ENCODE results near the gene KCNQ1.

DNA sequence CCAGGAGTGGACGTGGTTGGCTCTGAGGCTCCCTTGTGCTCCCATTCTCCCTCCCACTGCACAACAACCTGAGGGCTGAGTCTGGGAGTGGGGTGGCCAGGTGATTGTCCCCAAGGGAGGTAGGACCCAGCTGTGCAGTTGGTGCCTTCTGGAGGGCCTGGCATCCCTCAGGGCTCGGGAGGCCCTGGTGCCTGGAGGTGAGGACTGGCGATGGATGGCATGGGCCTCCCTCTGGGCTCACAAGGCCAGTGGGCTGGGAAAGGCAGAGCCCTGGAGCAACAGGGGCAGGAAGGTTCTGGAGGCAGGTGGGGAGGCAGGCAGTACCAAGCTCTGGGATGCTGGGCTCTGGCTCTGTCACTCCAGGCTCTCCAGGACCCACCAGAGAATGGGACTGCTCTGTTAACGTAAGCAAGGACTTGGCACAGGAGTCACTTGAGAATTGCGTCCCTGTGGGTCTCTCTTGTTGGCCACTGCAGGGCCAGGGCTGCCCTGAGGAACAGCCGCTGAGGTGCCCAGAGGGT, 140.8 kb downstream of the KCNQ1 start:
- TF ChIP-seq, protein P1, sequence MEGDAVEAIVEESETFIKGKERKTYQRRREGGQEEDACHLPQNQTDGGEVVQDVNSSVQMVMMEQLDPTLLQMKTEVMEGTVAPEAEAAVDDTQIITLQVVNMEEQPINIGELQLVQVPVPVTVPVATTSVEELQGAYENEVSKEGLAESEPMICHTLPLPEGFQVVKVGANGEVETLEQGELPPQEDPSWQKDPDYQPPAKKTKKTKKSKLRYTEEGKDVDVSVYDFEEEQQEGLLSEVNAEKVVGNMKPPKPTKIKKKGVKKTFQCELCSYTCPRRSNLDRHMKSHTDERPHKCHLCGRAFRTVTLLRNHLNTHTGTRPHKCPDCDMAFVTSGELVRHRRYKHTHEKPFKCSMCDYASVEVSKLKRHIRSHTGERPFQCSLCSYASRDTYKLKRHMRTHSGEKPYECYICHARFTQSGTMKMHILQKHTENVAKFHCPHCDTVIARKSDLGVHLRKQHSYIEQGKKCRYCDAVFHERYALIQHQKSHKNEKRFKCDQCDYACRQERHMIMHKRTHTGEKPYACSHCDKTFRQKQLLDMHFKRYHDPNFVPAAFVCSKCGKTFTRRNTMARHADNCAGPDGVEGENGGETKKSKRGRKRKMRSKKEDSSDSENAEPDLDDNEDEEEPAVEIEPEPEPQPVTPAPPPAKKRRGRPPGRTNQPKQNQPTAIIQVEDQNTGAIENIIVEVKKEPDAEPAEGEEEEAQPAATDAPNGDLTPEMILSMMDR (IDR thresholded peaks at IDR 0.05; ENCODE audit: insufficient read depth, low read length, poor library complexity, severe bottlenecking), result no peak
- no peak for TF ChIP-seq EZH2phosphoT487 (conservative IDR thresholded peaks at IDR 0.05; ENCODE audit: low read length)
